Erythroblast (primary cell): ENCODE measurements around the gene QRFP.

Source experiments
- GATA1 ChIP-seq: IDR thresholded peaks from 2 replicates; pipeline ENCODE4 v1.6.1; 2011; ENCODE audit warnings: low read depth, mild to moderate bottlenecking, control low read depth, low read length, moderate library complexity
- POLR2A ChIP-seq: IDR thresholded peaks from 2 replicates; pipeline ENCODE4 v1.6.1; 2011; ENCODE audit warnings: mild to moderate bottlenecking, low read length

DNA sequence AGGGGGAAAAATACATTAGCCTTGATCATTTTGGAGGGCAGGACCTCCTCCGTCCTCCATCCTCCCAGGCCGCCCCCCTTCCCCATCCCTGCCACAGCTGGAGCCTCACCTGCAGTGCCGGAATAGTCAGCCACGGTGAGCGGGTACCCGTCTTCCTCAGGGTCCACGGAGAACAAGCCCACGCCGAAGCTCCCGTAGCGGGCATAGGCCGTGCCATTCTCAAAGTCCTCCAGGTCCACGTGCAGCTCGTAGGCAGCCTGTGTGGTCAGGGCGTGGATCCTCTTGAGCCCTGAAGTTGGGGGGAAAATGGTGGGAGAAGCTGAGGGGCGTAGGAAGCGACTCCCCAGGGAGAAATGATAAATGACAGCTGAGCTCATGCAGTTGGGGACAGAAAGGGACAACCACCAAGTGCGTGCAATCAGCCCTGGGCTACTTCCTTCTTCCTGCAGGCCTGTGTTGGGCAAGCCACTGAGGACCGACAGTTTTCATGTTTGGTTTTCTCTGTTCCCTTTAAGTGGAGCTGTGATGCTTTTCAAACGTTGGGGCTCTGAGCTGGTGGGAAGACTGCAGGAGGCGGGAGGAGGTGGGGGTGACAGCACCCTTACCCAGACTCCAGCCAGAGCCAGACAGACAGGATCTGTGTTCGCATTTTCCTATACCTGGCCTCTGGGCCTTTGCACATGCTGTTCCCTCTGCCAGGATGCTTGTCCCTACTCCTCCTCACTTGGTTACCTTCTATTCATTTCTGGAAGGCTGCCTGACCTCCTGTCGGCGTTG is 8.7 kb upstream of the QRFP start:
- TF ChIP-seq POLR2A (no peak), GATA1 (no peak)
